AG04450 (cell line): Measurements from ENCODE around the gene UBTD1. TPM values are rescaled to one million over a fixed set of nuclear protein-coding genes. Genes with fewer than 3 reads are reported as not detected.

Source experiments
- CTCF ChIA-PET: fragments of 300-600, 350-600 bp; formaldehyde crosslinking; extraction: SDS; loops from one replicate; lab custom pipeline; 2022; ENCODE audit warnings: antibody characterized with exemption, inconsistent platforms; lab: Charles Lee
- POLR2A ChIA-PET: fragments of 350-600 bp; formaldehyde crosslinking; extraction: SDS; loops from one replicate; lab custom pipeline; 2021; ENCODE audit warnings: antibody characterized with exemption, inconsistent platforms; lab: Yijun Ruan, JAX
- DNase-seq: peaks from one replicate; pipeline ENCODE4 v3.0.0-alpha.2; 2011; ENCODE audit warnings: low read depth, low spot score
- H3K27ac ChIP-seq: one replicate; pipeline ENCODE4 v1.5.1; 2012; ENCODE audit warnings: low read depth, low read length, control low read depth
- H3K27me3 ChIP-seq: one replicate; pipeline ENCODE4 v1.6.0; 2012; ENCODE audit warnings: low read length; ENCODE audit not compliant: control insufficient read depth, insufficient read depth
- H3K4me3 ChIP-seq: 2 replicates; pipeline ENCODE4 v1.5.1; 2011; ENCODE audit warnings: mild to moderate bottlenecking, low read depth, low read length, control low read depth
- H3K9me3 ChIP-seq: 2 replicates; pipeline ENCODE4 v1.5.1; 2012; ENCODE audit warnings: low read length; ENCODE audit not compliant: control insufficient read depth, insufficient read depth
- CTCF ChIP-seq: IDR thresholded peaks from 2 replicates; pipeline ENCODE4 v1.5.1; 2011; ENCODE audit warnings: low read depth, low read length, control low read depth, inconsistent platforms
- polyA plus RNA-seq: library from polyadenylated mRNA; depleted of rRNA; stranded (reverse); fragments of >200 nt; gene quantifications from 2 replicates; pipeline ENCODE4 v1.2.3, GENCODE V29; 2011

Gene UBTD1
- polyA plus RNA-seq, 1 experiment: 15.5 TPM

GRCh38 chr10:97498076-97498840, 466 bp upstream of the UBTD1 start, which contains the start of gene MMS19:
MMS19 (minus strand) TSS chr10:97498422; CDS start chr10:97498384, 38 bp downstream.
- H3K27me3 ChIP-seq: no peaks in the 10 kb centered on the region
- POLR2A ChIA-PET: interaction anchor here (0.6 to 1.7 kb wide), 5 partner anchors 41 to 56 kb away, joined by 3 to 10 read pairs (median 5); no protein-coding TSS in a partner anchor
- TF ChIP-seq CTCF: no peak
- CTCF ChIA-PET: interaction anchor here (0.6 to 3.1 kb wide), 3 partner anchors 37 to 56 kb away, joined by 3 to 26 read pairs (median 3); no protein-coding TSS in a partner anchor
- peak within 1 kb of the TSS; percentile 87 for H3K27ac ChIP-seq
- no peaks in the 10 kb centered on the region; the same call in 1 of the 2 replicates for H3K9me3 ChIP-seq
- H3K4me3 ChIP-seq: peak within 1 kb of the TSS; percentile 78
- peak; percentile 96 for DNase-seq

GRCh38 chr10:97499561-97500296, 1.0 kb downstream of the UBTD1 start:
- CTCF ChIA-PET: interaction anchor here (0.5 to 3.1 kb wide), 12 partner anchors 8 to 142 kb away, joined by 3 to 26 read pairs (median 4); partner anchors contain the start of gene ANKRD2
- POLR2A ChIA-PET: interaction anchor here (0.6 to 1.7 kb wide), 8 partner anchors 9 to 97 kb away, joined by 3 to 10 read pairs (median 4); no protein-coding TSS in a partner anchor

GRCh38 chr10:97500297-97500575, 1.5 kb downstream of the UBTD1 start:
- CTCF ChIA-PET: interaction anchor here (0.6 to 3.1 kb wide), 5 partner anchors 40 to 178 kb away, joined by 3 to 26 read pairs (median 3); no protein-coding TSS in a partner anchor
- peak overlapping the region; percentile 54 for H3K27ac ChIP-seq
- POLR2A ChIA-PET: no interaction called here

More at GRCh38 chr10:97499561-97500296, 1.0 kb downstream of the UBTD1 start:
- Histone ChIP-seq H3K4me3 (peak overlapping the region; percentile 78), H3K27me3 (no peaks in the 10 kb centered on the region), H3K9me3 (no peaks in the 10 kb centered on the region; the same call in 1 of the 2 replicates), H3K27ac (peak overlapping the region; percentile 54)
- no peak for DNase-seq
- TF ChIP-seq CTCF: no peak

GRCh38 chr10:97502916-97503315, 4.2 kb downstream of the UBTD1 start:
- Histone ChIP-seq H3K27ac (no peak overlapping the region), H3K9me3 (no peaks in the 10 kb centered on the region; the same call in 1 of the 2 replicates), H3K4me3 (no peak overlapping the region), H3K27me3 (no peaks in the 10 kb centered on the region)
- no peak for TF ChIP-seq CTCF
- ChIA-PET POLR2A (no interaction called here), CTCF (interaction anchor here (0.6 to 1.4 kb wide), 4 partner anchors 31 to 811 kb away, joined by 3 to 7 read pairs (median 3); no protein-coding TSS in a partner anchor)
- no peak for DNase-seq

More at GRCh38 chr10:97500297-97500575, 1.5 kb downstream of the UBTD1 start:
- TF ChIP-seq CTCF: no peak
- Histone ChIP-seq H3K4me3 (peak overlapping the region; percentile 78), H3K9me3 (no peaks in the 10 kb centered on the region; the same call in 1 of the 2 replicates), H3K27me3 (no peaks in the 10 kb centered on the region)
- DNase-seq: no peak
